Right ventricle myocardium superior (tissue), 1 donor: Measurements from ENCODE around the gene STK39. TPM values are rescaled to one million over a fixed set of nuclear protein-coding genes. Genes with fewer than 3 reads are reported as not detected.
A peak's percentile ranks its signal among the peaks of the same experiment; 100 is the strongest.
"Not testable (repeated sequence)": the region's sequence is repeated elsewhere in the genome, so short reads cannot be mapped to it uniquely, and the experiment has no call there.

Experiments used
- ATAC-seq: fragments of 200-7000 bp; cut with Tn5 transposase; one replicate; pipeline ENCODE4 v1.9.1; 2020; ENCODE audit warnings: mild to moderate bottlenecking; ENCODE audit not compliant: poor library complexity
- DNase-seq: peaks from one replicate; pipeline ENCODE4 v3.0.0-alpha.2; 2020
- intact Hi-C: fragments of 100-400 bp; cut with DNase I; formaldehyde crosslinking; loops from one replicate; pipeline ENCODE4 v1.11.2; 2022
- total RNA-seq: library from RNA; stranded (reverse); fragmentation: NEBNext Ultra II Directional; extraction: Animal tissue kit (Norgen Biotek cat#: 25700); gene quantifications from one replicate; pipeline ENCODE4 v1.2.1, GENCODE V29; 2021
- donor health status: DM: no; HTN: yes; CAD: no; lungs with severe emphysema.

The STK39 gene
- total RNA-seq, 1 donor from 2014 or later = 16.9 TPM

- ATAC-seq = no peak
- no peak for DNase-seq
- intact Hi-C loops = no loop called here
Observed at GRCh38 chr2:168050377-168050776, 197.0 kb downstream of the STK39 start.

GRCh38 chr2:168049609-168050008 lies 197.8 kb downstream of the STK39 start:
- intact Hi-C loops = no loop called here
- no peak for DNase-seq
- no peak for ATAC-seq

- no peak for DNase-seq
- ATAC-seq = no peak
- intact Hi-C loops = no loop called here
Observed at GRCh38 chr2:168047091-168047690, 200.2 kb downstream of the STK39 start.

DNA sequence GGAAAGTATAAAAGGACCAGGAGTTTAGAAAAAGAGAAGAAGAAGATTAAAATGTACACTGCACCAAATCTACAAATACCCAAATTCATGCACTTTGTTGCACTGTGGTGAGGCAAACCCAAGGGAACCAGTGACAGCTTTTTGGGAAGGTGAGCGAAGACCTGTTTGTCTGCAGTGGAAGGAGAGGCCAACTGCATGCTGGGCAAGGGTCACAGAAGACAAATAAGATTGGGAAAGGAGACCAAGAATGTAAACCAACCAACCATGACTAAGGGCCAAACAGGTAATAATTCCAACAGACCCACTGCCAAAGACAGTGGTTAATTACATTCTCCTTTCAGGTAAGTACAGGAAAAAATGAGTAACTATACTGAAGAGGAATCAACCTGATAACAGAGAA lies 202.8 kb downstream of the STK39 start:
- intact Hi-C loops = no loop called here
- ATAC-seq (no peak), DNase-seq (no peak)

- intact Hi-C loops = no loop called here
- ATAC-seq (no peak), DNase-seq (no peak)
Observed at GRCh38 chr2:168044176-168044575, 203.2 kb downstream of the STK39 start.

DNA sequence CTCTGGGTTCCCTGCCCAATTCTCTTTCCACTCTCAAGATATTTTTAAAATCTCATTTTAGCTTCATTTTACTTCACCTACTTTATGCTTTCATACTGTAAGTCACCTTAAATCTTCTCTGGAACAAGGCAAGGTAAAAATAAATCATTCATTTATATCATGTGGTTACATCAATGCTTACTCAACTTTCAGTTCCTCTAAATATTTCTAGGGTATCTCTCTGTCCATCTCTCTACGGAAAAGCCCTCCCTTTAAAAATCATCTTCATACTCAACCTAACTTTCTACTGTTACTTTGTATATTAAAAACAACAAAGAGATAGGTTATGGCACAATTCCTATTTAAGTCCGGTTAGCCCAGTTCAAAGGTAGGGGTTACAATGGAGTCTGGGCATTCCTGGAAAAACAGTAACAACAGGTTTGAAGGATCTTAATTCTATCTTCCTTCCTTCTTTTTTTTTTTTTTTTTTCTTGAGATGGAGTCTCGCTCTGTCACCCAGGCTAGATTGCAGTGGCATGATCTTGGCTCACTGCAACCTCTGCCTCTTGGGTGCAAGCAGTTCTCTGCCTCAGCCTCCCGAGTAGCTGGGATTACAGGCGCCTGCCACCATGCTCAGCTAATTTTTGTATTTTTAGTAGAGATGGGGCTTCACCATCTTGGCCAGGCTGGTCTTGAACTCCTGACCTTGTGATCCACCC lies 205.1 kb downstream of the STK39 start:
- ATAC-seq = not testable (repeated sequence)

GRCh38 chr2:168039881-168040280 lies 207.5 kb downstream of the STK39 start:
- intact Hi-C loops = no loop called here

More for the DNA sequence above, 205.1 kb downstream of the STK39 start:
- DNase-seq, intact Hi-C loops: not testable (repeated sequence)

GRCh38 chr2:168037778-168038177 lies 209.6 kb downstream of the STK39 start:
- intact Hi-C loops = no loop called here
- DNase-seq = no peak
- ATAC-seq = no peak

More at GRCh38 chr2:168039881-168040280, 207.5 kb downstream of the STK39 start:
- ATAC-seq (no peak), DNase-seq (no peak)

DNA sequence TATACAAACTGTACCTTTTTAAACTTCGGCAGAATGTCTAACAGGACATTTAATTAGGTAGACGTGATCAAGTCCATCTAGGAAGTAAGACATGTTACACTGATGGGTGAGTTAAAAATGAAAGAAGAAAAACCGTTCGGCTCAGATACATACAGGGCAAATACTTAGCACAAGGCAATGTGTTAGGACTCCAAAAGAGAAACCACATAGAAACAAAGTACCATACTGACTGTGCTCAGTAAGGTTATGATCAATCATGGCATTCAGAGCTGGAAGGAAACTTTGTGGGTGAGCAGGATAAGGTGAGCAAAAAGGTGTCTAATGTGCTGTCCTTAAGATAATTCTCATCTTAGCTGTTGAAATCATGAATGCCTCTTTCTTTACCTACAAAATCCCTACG lies 211.9 kb downstream of the STK39 start:
- ATAC-seq = no peak
- intact Hi-C loops = no loop called here

GRCh38 chr2:168034616-168035015 lies 212.8 kb downstream of the STK39 start:
- DNase-seq (no peak), ATAC-seq (no peak)
- intact Hi-C loops = no loop called here

More for the DNA sequence above, 211.9 kb downstream of the STK39 start:
- no peak for DNase-seq

- DNase-seq (no peak), ATAC-seq (no peak)
- intact Hi-C loops = no loop called here
Observed at GRCh38 chr2:168033966-168034365, 213.4 kb downstream of the STK39 start.

DNA sequence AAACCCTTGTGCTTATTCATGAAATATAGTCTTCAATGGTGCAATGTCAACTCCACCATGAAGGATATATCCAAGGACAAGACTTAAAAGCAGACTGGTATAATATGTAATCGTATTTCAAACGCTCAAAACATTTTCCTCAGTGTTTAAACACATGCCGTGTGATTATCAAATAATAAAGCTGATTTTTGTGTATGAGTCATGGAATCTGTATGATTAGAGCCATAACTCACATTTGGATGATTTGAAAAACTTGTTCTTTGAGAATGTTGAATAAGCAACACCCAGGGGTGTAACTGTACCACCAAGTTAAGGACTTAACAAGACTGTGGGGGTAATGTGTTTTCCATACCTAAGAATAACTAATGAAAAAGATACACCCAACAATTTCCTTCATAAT lies 215.3 kb downstream of the STK39 start:
- intact Hi-C loops = no loop called here
- DNase-seq (no peak), ATAC-seq (no peak)

- no peak for DNase-seq
- intact Hi-C loops = no loop called here
- no peak for ATAC-seq
Observed at GRCh38 chr2:168030862-168031624, 216.4 kb downstream of the STK39 start.

DNA sequence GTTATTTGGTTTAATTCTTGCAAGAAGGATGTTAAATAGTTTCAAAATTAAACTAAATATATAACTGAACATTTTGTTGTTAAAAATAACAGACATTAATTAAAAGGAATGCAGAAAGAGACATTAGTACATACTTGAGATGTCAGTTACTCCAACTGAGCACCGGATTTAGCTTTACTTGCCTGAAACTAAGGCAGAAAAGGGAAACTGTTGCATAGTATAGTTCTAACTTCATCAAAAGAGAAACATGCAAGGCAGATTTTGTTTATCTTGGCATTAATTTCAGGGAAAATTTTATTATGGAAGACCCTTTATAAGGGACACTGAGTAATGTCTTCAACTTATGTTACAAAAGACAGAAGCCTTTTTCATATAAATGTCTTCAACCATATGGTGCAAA lies 218.3 kb downstream of the STK39 start:
- intact Hi-C loops = no loop called here
- no peak for DNase-seq
- ATAC-seq = no peak

DNA sequence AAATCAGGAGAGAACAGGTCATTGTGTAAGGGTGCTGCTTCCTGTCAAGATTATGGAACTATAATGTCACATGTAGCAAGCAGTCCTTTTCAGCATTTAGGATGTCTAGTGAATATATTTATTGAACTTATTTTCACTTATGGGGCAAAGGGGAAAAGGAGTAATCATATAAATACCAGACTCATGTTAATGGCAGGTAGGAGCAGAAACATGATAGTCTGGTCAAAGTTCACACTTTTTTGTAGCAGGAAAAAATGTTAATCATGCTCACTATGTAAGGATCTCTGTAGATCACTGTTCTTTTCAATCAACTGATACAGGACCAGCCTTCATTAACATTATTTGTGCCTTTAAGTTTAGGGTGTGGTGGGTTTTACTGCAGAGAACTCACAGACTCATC lies 219.0 kb downstream of the STK39 start:
- intact Hi-C loops = no loop called here
- DNase-seq (no peak), ATAC-seq (no peak)

GRCh38 chr2:168025487-168026202 lies 221.8 kb downstream of the STK39 start:
- intact Hi-C loops = no loop called here
- peak; percentile 25 for ATAC-seq
- no peak for DNase-seq

DNA sequence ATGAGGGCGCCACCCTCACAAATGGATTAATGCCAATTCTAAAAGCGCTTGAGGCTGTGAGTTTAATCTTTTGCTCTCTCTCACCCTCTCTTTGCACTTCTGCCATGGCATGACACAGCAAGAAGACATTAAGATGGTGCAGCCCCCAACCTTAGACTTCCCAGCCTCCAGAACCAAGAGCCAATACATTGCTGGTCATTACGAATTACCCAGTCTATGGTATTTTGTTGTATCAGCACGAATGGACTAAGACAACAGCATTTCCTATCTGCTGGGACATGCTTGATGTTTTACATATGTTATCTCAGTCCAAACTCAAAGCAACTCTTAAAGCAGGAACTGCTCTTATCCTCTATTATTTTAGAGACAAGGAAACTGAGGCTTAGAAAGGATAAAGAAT lies 222.9 kb downstream of the STK39 start:
- no peak for DNase-seq
- no peak for ATAC-seq
- intact Hi-C loops = no loop called here

- ATAC-seq = no peak
- intact Hi-C loops = no loop called here
- DNase-seq = no peak
Observed at GRCh38 chr2:168021800-168022587, 225.4 kb downstream of the STK39 start.
